OCI-LY7 (cell line): ENCODE data around the gene ZBP1. TPM values are rescaled to one million over a fixed set of nuclear protein-coding genes. Genes with fewer than 3 reads are reported as not detected.

Experiments used
- BruUV-seq: library from RNA; stranded (reverse); fragments of 400-500 nt; replicated peaks from 2 replicates; lab custom pipeline; 2021; lab: Mats Ljungman, UMichigan
- CTCF ChIA-PET: fragments of 300-600 bp; sonication (Branson Sonifier 250); formaldehyde crosslinking; loops from one replicate; lab custom pipeline; 2022; ENCODE audit warnings: antibody characterized with exemption; ENCODE audit not compliant: unreplicated experiment; lab: Charles Lee
- POLR2A ChIA-PET: fragments of 300-600 bp; sonication (Branson Sonifier 250); formaldehyde crosslinking; loops from one replicate; lab custom pipeline; 2022; ENCODE audit warnings: antibody characterized with exemption; lab: Charles Lee
- DNase-seq: peaks from one replicate; pipeline ENCODE4 v3.0.0-alpha.2; 2015; ENCODE audit warnings: low spot score
- H2AFZ ChIP-seq: fragments of 200-600 bp; sonication (generic), shearing (Covaris generic); 2 replicates; pipeline ENCODE4 v1.6.1; 2014; ENCODE audit warnings: mild to moderate bottlenecking, antibody characterized with exemption, low read length, moderate library complexity
- H3K27ac ChIP-seq: fragments of 200-600 bp; sonication (generic); 2 replicates; pipeline ENCODE4 v1.5.1; 2014; ENCODE audit warnings: mixed run types, low read depth, mild to moderate bottlenecking, moderate library complexity, low read length, inconsistent platforms; ENCODE audit not compliant: poor library complexity, severe bottlenecking
- H3K36me3 ChIP-seq: fragments of 200-600 bp; sonication (generic); 2 replicates; pipeline ENCODE4 v1.6.1; 2014; ENCODE audit warnings: mild to moderate bottlenecking, antibody characterized with exemption, low read length, moderate library complexity, mixed read lengths; ENCODE audit not compliant: insufficient read depth
- H3K4me1 ChIP-seq: fragments of 200-600 bp; sonication (generic); 2 replicates; pipeline ENCODE4 v1.5.1; 2014; ENCODE audit warnings: mild to moderate bottlenecking, low read length; ENCODE audit not compliant: insufficient read depth, poor library complexity, severe bottlenecking
- H3K4me2 ChIP-seq: fragments of 200-600 bp; sonication (generic); 2 replicates; pipeline ENCODE4 v1.6.1; 2014; ENCODE audit warnings: mild to moderate bottlenecking, low read length
- H3K4me3 ChIP-seq: fragments of 200-600 bp; sonication (generic); 2 replicates; pipeline ENCODE4 v1.5.1; 2014; ENCODE audit warnings: mild to moderate bottlenecking, low read depth, low read length; ENCODE audit not compliant: poor library complexity, severe bottlenecking
- H3K79me2 ChIP-seq: fragments of 200-600 bp; sonication (generic); 2 replicates; pipeline ENCODE4 v1.6.1; 2016; ENCODE audit warnings: low read depth, mild to moderate bottlenecking, low read length, moderate library complexity, mixed read lengths; ENCODE audit not compliant: insufficient read depth
- H3K9me2 ChIP-seq: fragments of 200-600 bp; sonication (generic); 2 replicates; pipeline ENCODE4 v1.6.1; 2016; ENCODE audit warnings: mild to moderate bottlenecking, low read length, mixed read lengths; ENCODE audit not compliant: insufficient read depth
- H3K9me3 ChIP-seq: fragments of 200-600 bp; sonication (generic); 2 replicates; pipeline ENCODE4 v1.6.1; 2014; ENCODE audit warnings: mild to moderate bottlenecking, mixed run types, low read length, mixed read lengths
- H4K20me1 ChIP-seq: fragments of 200-600 bp; sonication (generic); 2 replicates; pipeline ENCODE4 v1.6.1; 2014; ENCODE audit warnings: mild to moderate bottlenecking, antibody characterized with exemption, low read length, moderate library complexity, mixed read lengths; ENCODE audit not compliant: insufficient read depth
- CTCF ChIP-seq: fragments of 200-600 bp; sonication (generic); conservative IDR thresholded peaks from 2 replicates; pipeline ENCODE4 v1.5.1; 2014; ENCODE audit warnings: mild to moderate bottlenecking, antibody characterized with exemption, low read length, moderate library complexity, mixed read lengths
- EZH2phosphoT487 ChIP-seq: fragments of 200-600 bp; sonication (generic); IDR thresholded peaks from 2 replicates; pipeline ENCODE4 v1.6.1; 2018; ENCODE audit warnings: low read depth, borderline replicate concordance, mild to moderate bottlenecking, mixed run types, antibody characterized with exemption, low read length, moderate library complexity, mixed read lengths
- intact Hi-C: fragments of 100-400 bp; cut with micrococcal nuclease; formaldehyde crosslinking; loops from one replicate; pipeline ENCODE4 v1.10.0; 2022; ENCODE audit not compliant: unreplicated experiment
- total RNA-seq, 2 experiments: library from RNA; depleted of rRNA in 1 of 2; stranded (reverse); fragments of >200 nt in 1 of 2; shearing (Covaris generic) in 1 of 2; gene quantifications; 2 replicates each; pipeline ENCODE4 v1.2.3, GENCODE V29; 2014 to 2022

The ZBP1 gene
- total RNA-seq, 2 experiments from 2014 or later = 1.5 to 3.7 TPM

DNA sequence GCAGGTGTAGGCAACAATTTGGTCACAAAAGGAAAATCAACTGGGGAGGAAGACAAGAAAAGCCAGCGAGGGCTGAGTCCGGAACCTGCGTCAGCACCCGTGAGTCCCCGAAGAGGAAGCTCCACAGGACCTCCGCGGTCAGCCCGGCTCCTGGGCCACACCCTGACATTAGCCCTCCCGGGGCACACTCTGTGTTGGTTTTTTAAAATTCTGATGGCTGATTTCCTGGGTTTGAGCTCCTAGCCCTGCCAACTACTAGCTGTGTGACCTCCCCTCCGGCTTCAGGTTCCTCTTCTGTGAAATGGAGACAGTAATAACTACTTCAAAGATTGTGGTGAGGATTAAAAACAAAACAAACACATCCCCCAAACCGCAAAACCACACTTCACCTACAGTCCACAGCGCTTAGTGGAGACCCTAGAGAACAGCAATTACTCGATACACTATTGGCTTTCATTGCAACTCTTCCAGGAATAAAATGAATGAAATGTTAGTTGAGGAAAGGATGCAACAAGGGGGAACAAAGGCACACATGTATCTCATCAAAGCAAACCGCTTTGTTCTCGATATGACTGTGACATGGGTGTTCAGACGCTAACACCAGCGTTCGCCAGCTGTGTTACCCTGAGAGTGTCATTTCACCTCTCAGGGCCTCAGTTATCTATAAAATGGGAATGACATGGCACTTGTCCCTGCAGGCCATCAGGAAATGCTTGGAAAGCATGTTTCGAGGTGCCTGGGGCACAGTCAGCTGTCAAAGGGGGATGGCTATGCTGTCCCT lies 985 bp downstream of the ZBP1 start:
- Histone ChIP-seq H3K4me3 (peak overlapping the region; percentile 51), H3K36me3 (no peaks in the 10 kb centered on the region), H3K27ac (peak overlapping the region; percentile 87), H2AFZ (no peak overlapping the region), H3K9me2 (no peaks in the 10 kb centered on the region), H3K4me2 (peak overlapping the region; percentile 90), H3K4me1 (peaks cover 60% of the 10 kb centered on the region), H3K79me2 (no peaks in the 10 kb centered on the region), H4K20me1 (no peaks in the 10 kb centered on the region; the same call in 1 of the 2 replicates), H3K9me3 (peaks cover under 1% of the 10 kb centered on the region; the same call in 1 of the 2 replicates)
- ChIA-PET POLR2A (interaction anchor here (0.6 to 2.8 kb wide), 11 partner anchors 13 to 221 kb away, joined by 3 to 14 read pairs (median 3); no protein-coding TSS in a partner anchor), CTCF (interaction anchor here (0.8 to 1.7 kb wide), 2 partner anchors 21 to 63 kb away, joined by 3 to 7 read pairs; no protein-coding TSS in a partner anchor)
- BruUV-seq = no TSS peak
- intact Hi-C loops = no loop called here
- DNase-seq = peak; percentile 87
- TF ChIP-seq CTCF (peak; percentile 28; the same call in 1 of the 2 replicates), EZH2phosphoT487 (no peak)

GRCh38 chr20:57618764-57619050 lies 1.5 kb downstream of the ZBP1 start:
- no peak overlapping the region for H2AFZ ChIP-seq
- peak overlapping the region; percentile 51 for H3K4me3 ChIP-seq
- H3K9me3 ChIP-seq = no peaks in the 10 kb centered on the region
- H3K27ac ChIP-seq = peak overlapping the region; percentile 87
- POLR2A ChIA-PET = interaction anchor here (1.1 to 2.8 kb wide), 6 partner anchors 9 to 137 kb away, joined by 3 to 14 read pairs (median 8); no protein-coding TSS in a partner anchor
- no peaks in the 10 kb centered on the region; the same call in 1 of the 2 replicates for H4K20me1 ChIP-seq
- no peaks in the 10 kb centered on the region for H3K9me2 ChIP-seq
- CTCF ChIA-PET = no interaction called here
- peaks cover 60% of the 10 kb centered on the region for H3K4me1 ChIP-seq
- H3K36me3 ChIP-seq = no peaks in the 10 kb centered on the region
- H3K4me2 ChIP-seq = peak overlapping the region; percentile 90
- no TSS peak for BruUV-seq
- no peak for TF ChIP-seq EZH2phosphoT487
- TF ChIP-seq CTCF = no peak
- H3K79me2 ChIP-seq = no peaks in the 10 kb centered on the region
- no peak for DNase-seq
- intact Hi-C loops = no loop called here
